HL-60 (cell line): ENCODE results near the gene NET1.

Experiments used
- GABPA ChIP-seq: IDR thresholded peaks from 2 replicates; pipeline ENCODE4 v1.6.1; 2012; ENCODE audit warnings: low read depth
- POLR2AphosphoS5 ChIP-seq: IDR thresholded peaks from 2 replicates; pipeline ENCODE4 v1.6.1; 2012; ENCODE audit warnings: low read depth
- SPI1 ChIP-seq: IDR thresholded peaks from 2 replicates; pipeline ENCODE4 v1.6.1; 2012; ENCODE audit warnings: low read depth, mild to moderate bottlenecking, borderline replicate concordance
- TF ChIP-seq, protein P1 (sequence below): IDR thresholded peaks from one replicate; pipeline ENCODE4 v1.5.1; 2011; ENCODE audit warnings: low read length, control low read depth, inconsistent platforms; ENCODE audit not compliant: insufficient read depth
- TF ChIP-seq, protein P2 (sequence below): IDR thresholded peaks from 2 replicates; pipeline ENCODE4 v1.6.1; 2012; ENCODE audit warnings: low read depth; ENCODE audit not compliant: insufficient replicate concordance

DNA sequence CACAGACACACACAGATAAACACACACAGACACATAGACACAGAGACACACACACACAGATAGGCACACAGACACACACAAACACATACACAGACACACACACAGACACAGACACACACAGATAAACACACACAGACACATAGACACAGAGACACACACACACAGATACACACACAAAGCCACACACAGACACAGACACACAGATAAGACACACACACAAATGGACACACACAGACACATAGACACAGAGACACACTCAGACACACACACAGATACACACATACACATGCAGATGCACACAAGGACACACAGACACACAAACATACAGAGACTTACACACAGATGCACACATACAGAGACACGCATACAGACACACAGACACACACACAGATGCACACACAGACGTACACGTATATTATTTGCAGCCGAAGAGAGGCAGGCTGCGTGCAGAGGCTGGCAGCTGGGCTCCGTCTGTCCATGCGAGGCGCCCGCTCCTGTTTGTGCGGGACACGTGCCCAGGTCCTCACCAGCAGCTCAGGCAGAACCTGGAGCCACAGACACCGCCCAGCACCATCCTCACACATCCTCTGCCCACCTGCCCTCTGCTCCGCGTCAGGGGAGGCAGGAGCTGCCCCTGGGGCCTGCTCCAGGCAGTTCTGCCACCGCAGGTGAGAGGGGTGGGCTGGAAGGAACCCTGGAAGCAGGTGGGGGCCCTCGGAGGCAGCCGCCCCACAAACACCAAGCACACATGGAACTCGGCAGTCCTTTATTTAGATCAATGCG, 85.8 kb downstream of the NET1 start:
- TF ChIP-seq, protein P1, sequence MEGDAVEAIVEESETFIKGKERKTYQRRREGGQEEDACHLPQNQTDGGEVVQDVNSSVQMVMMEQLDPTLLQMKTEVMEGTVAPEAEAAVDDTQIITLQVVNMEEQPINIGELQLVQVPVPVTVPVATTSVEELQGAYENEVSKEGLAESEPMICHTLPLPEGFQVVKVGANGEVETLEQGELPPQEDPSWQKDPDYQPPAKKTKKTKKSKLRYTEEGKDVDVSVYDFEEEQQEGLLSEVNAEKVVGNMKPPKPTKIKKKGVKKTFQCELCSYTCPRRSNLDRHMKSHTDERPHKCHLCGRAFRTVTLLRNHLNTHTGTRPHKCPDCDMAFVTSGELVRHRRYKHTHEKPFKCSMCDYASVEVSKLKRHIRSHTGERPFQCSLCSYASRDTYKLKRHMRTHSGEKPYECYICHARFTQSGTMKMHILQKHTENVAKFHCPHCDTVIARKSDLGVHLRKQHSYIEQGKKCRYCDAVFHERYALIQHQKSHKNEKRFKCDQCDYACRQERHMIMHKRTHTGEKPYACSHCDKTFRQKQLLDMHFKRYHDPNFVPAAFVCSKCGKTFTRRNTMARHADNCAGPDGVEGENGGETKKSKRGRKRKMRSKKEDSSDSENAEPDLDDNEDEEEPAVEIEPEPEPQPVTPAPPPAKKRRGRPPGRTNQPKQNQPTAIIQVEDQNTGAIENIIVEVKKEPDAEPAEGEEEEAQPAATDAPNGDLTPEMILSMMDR = no peak
- TF ChIP-seq POLR2AphosphoS5 (no peak), GABPA (no peak), SPI1 (no peak)
- TF ChIP-seq, protein P2, sequence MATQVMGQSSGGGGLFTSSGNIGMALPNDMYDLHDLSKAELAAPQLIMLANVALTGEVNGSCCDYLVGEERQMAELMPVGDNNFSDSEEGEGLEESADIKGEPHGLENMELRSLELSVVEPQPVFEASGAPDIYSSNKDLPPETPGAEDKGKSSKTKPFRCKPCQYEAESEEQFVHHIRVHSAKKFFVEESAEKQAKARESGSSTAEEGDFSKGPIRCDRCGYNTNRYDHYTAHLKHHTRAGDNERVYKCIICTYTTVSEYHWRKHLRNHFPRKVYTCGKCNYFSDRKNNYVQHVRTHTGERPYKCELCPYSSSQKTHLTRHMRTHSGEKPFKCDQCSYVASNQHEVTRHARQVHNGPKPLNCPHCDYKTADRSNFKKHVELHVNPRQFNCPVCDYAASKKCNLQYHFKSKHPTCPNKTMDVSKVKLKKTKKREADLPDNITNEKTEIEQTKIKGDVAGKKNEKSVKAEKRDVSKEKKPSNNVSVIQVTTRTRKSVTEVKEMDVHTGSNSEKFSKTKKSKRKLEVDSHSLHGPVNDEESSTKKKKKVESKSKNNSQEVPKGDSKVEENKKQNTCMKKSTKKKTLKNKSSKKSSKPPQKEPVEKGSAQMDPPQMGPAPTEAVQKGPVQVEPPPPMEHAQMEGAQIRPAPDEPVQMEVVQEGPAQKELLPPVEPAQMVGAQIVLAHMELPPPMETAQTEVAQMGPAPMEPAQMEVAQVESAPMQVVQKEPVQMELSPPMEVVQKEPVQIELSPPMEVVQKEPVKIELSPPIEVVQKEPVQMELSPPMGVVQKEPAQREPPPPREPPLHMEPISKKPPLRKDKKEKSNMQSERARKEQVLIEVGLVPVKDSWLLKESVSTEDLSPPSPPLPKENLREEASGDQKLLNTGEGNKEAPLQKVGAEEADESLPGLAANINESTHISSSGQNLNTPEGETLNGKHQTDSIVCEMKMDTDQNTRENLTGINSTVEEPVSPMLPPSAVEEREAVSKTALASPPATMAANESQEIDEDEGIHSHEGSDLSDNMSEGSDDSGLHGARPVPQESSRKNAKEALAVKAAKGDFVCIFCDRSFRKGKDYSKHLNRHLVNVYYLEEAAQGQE = no peak
